PC-3 (cell line): ENCODE results near the gene COL6A1. TPM values are rescaled to one million over a fixed set of nuclear protein-coding genes. Genes with fewer than 3 reads are reported as not detected.

Source experiments
- ATAC-seq: fragments of 200-7000 bp; cut with Tn5 transposase; 2 replicates; pipeline ENCODE4 v1.9.1; 2020; ENCODE audit warnings: mild to moderate bottlenecking, moderate library complexity
- BruUV-seq: library from RNA; stranded (reverse); fragments of 400-500 nt; replicated peaks from 2 replicates; lab custom pipeline; 2021; lab: Mats Ljungman, UMichigan
- CTCF ChIA-PET: fragments of 300-600 bp; sonication (Branson Sonifier 250); formaldehyde crosslinking; loops from one replicate; lab custom pipeline; 2022; ENCODE audit warnings: antibody characterized with exemption; lab: Charles Lee
- POLR2A ChIA-PET: fragments of 300-600 bp; sonication (Branson Sonifier 250); formaldehyde crosslinking; loops from one replicate; lab custom pipeline; 2022; ENCODE audit warnings: antibody characterized with exemption; ENCODE audit not compliant: unreplicated experiment; lab: Charles Lee
- DNase-seq: peaks from one replicate; pipeline ENCODE4 v3.0.0-alpha.2; 2015
- H2AFZ ChIP-seq: fragments of 300-600 bp; sonication (generic); 2 replicates; pipeline ENCODE4 v1.6.0; 2016; ENCODE audit warnings: antibody characterized with exemption, low read length
- H3F3A ChIP-seq: fragments of 300-600 bp; sonication (generic); one replicate; pipeline ENCODE4 v1.6.0; 2017; ENCODE audit warnings: antibody characterized with exemption, low read length, control low read depth, mild to moderate bottlenecking; ENCODE audit not compliant: unreplicated experiment
- H3K27ac ChIP-seq: fragments of 300-600 bp; sonication (generic); 2 replicates; pipeline ENCODE4 v1.5.1; 2016; ENCODE audit warnings: mild to moderate bottlenecking, low read length
- H3K27me3 ChIP-seq: fragments of 300-600 bp; sonication (generic); 2 replicates; pipeline ENCODE4 v1.6.1; 2016; ENCODE audit warnings: low read length, mixed read lengths
- H3K36me3 ChIP-seq: fragments of 300-600 bp; sonication (generic); 2 replicates; pipeline ENCODE4 v1.6.1; 2016; ENCODE audit warnings: low read depth, mixed run types, low read length, mixed read lengths
- H3K4me1 ChIP-seq: fragments of 300-600 bp; sonication (generic); 2 replicates; pipeline ENCODE4 v1.5.1; 2016; ENCODE audit warnings: low read length; ENCODE audit not compliant: insufficient read depth
- H3K4me2 ChIP-seq: fragments of 300-600 bp; sonication (generic); 2 replicates; pipeline ENCODE4 v1.6.0; 2016; ENCODE audit warnings: low read length
- H3K4me3 ChIP-seq: fragments of 300-600 bp; sonication (generic); 2 replicates; pipeline ENCODE4 v1.5.1; 2016; ENCODE audit warnings: mild to moderate bottlenecking, low read length, mixed read lengths
- H3K79me2 ChIP-seq: fragments of 300-600 bp; sonication (generic); 2 replicates; pipeline ENCODE4 v1.6.1; 2017; ENCODE audit warnings: low read length, mixed read lengths
- H3K9ac ChIP-seq: fragments of 300-600 bp; sonication (generic); 2 replicates; pipeline ENCODE4 v1.6.0; 2016; ENCODE audit warnings: mild to moderate bottlenecking, low read length
- H3K9me2 ChIP-seq: fragments of 300-600 bp; sonication (generic); replicated peaks from 2 replicates; pipeline ENCODE4 v1.6.1; 2016; ENCODE audit warnings: mixed run types, low read length, mixed read lengths
- H3K9me3 ChIP-seq: fragments of 300-600 bp; sonication (generic); 2 replicates; pipeline ENCODE4 v1.6.1; 2016; ENCODE audit warnings: low read length, mixed read lengths
- H4K20me1 ChIP-seq: fragments of 300-600 bp; sonication (generic); 2 replicates; pipeline ENCODE4 v1.6.1; 2016; ENCODE audit warnings: low read length, mixed read lengths
- EZH2 ChIP-seq: fragments of 300-600 bp; sonication (generic); IDR thresholded peaks from one replicate; pipeline ENCODE4 v1.6.1; 2017; ENCODE audit warnings: antibody characterized with exemption, mild to moderate bottlenecking, low read length; ENCODE audit not compliant: unreplicated experiment
- EZH2phosphoT487 ChIP-seq: fragments of 300-600 bp; sonication (generic); IDR thresholded peaks from 2 replicates; pipeline ENCODE4 v1.6.1; 2018; ENCODE audit warnings: mild to moderate bottlenecking, antibody characterized with exemption, low read length, borderline replicate concordance
- intact Hi-C: fragments of 100-400 bp; cut with micrococcal nuclease; formaldehyde crosslinking; loops from 2 replicates; pipeline ENCODE4 v1.9.0; 2023
- total RNA-seq: library from RNA; depleted of rRNA; stranded (reverse); fragments of >200 nt; gene quantifications from 2 replicates; pipeline ENCODE4 v1.2.3, GENCODE V29; 2014
- TF ChIP-seq, protein P1 (sequence below): fragments of 300-600 bp; sonication (generic); conservative IDR thresholded peaks from 2 replicates; pipeline ENCODE4 v1.5.1; 2017; ENCODE audit warnings: antibody characterized with exemption, low read depth, mild to moderate bottlenecking, low read length

Gene COL6A1
- total RNA-seq, 1 experiment from 2014 or later, result 487 TPM

GRCh38 chr21:46033410-46034400 lies 52.1 kb downstream of the COL6A1 start:
- no peak overlapping the region for H2AFZ ChIP-seq
- peak; percentile 13 for DNase-seq

DNA sequence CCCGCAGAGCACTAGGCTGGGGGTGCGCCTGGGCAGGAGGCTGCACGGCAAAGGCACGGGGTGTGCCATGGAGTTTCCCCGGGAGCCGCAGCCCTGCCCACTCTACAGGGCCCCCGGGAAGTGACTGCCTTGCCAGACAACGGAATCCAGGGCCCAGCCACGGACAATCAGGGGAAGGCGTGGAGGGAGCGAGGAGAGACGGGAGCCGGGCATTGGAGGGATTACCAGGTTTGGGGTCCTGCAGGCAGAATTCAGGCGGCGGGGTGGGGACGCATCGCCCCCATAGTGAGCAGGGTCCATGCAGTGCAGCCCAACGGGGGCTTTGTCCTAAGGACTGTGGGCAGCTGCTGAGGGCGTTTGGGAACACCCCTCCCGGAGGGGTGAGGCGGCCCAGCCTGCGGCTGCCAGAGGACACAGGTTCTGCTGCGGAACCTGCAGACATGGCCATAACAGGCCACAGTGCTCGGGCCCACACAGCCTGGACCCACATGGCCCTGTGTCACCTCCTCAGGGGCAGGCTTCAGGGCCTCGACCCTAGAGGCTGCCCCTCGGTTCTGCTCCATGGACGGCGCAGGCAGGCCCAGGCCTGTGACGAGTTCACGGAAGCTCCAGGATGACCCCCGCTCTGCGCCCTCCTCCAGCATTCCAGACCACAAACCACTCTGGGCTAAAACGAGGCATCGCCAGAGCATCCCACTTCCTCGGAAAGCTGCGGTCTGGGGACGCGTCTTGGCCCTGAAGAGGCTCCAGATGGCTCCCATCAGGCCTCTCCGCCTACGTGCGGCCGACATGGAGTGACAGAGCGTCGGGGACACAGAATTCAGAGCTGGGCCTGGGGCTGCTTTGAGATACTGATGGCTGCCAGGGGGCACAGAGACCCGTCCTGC lies 54.5 kb downstream of the COL6A1 start:
- Histone ChIP-seq H3K36me3 (no peaks in the 10 kb centered on the region), H3K9ac (no peak overlapping the region), H3K9me3 (no peaks in the 10 kb centered on the region), H3K4me3 (no peak overlapping the region), H3K27me3 (no peaks in the 10 kb centered on the region), H3F3A (no peaks in the 10 kb centered on the region), H3K27ac (no peak overlapping the region), H2AFZ (no peak overlapping the region), H3K79me2 (no peaks in the 10 kb centered on the region), H3K4me1 (peaks cover 3% of the 10 kb centered on the region; the same call in 1 of the 2 replicates), H3K9me2 (no peaks in the 10 kb centered on the region), H4K20me1 (no peaks in the 10 kb centered on the region), H3K4me2 (no peak overlapping the region)
- ChIA-PET POLR2A (no interaction called here), CTCF (no interaction called here)
- TF ChIP-seq, protein P1, sequence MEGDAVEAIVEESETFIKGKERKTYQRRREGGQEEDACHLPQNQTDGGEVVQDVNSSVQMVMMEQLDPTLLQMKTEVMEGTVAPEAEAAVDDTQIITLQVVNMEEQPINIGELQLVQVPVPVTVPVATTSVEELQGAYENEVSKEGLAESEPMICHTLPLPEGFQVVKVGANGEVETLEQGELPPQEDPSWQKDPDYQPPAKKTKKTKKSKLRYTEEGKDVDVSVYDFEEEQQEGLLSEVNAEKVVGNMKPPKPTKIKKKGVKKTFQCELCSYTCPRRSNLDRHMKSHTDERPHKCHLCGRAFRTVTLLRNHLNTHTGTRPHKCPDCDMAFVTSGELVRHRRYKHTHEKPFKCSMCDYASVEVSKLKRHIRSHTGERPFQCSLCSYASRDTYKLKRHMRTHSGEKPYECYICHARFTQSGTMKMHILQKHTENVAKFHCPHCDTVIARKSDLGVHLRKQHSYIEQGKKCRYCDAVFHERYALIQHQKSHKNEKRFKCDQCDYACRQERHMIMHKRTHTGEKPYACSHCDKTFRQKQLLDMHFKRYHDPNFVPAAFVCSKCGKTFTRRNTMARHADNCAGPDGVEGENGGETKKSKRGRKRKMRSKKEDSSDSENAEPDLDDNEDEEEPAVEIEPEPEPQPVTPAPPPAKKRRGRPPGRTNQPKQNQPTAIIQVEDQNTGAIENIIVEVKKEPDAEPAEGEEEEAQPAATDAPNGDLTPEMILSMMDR, result no peak
- TF ChIP-seq EZH2 (no peak), EZH2phosphoT487 (no peak)
- intact Hi-C loops, result no loop called here
- BruUV-seq, result no TSS peak
- DNase-seq (no peak), ATAC-seq (no peak)

More at GRCh38 chr21:46033410-46034400, 52.1 kb downstream of the COL6A1 start:
- CTCF ChIA-PET, result no interaction called here
- no peak for ATAC-seq
- Histone ChIP-seq H3K9me2 (no peaks in the 10 kb centered on the region), H3K36me3 (no peaks in the 10 kb centered on the region), H3K4me1 (peaks cover 3% of the 10 kb centered on the region; the same call in 1 of the 2 replicates), H3K27ac (no peak overlapping the region), H3K79me2 (no peaks in the 10 kb centered on the region), H3K9me3 (0 out of 2 replicates have a peak, but pooled peaks cover 7% of the 10 kb centered on the region), H3F3A (no peaks in the 10 kb centered on the region), H3K4me2 (no peak overlapping the region), H3K27me3 (no peaks in the 10 kb centered on the region), H3K4me3 (no peak overlapping the region), H4K20me1 (no peaks in the 10 kb centered on the region), H3K9ac (no peak overlapping the region)
- POLR2A ChIA-PET, result no interaction called here
- no TSS peak for BruUV-seq
- TF ChIP-seq, protein P1, result no peak
- no peak for TF ChIP-seq EZH2
- TF ChIP-seq EZH2phosphoT487, result no peak
- intact Hi-C loops, result no loop called here
